Measurements from ENCODE around the gene SH3BP4. TPM values are rescaled to one million over a fixed set of nuclear protein-coding genes. Genes with fewer than 3 reads are reported as not detected.

Gene SH3BP4
- total and polyA plus RNA-seq, 2 of the 13 experiments (the other 11 are each of a cell fraction or from before 2014, with no cell fraction given): 34.6 to 99.1 TPM

GRCh38 chr2:234992624-234993349 lies 41.0 kb downstream of the SH3BP4 start:
- Histone ChIP-seq H3K36me3 (replicated peaks in 1 of 2; ENCODE audit: control insufficient read depth in 1 of 2, insufficient read depth in 2 of 2, low read length in 2 of 2) (peaks cover 16 to 72% of the 10 kb centered on the region in 2 experiments), H3K4me2 (ENCODE audit: low read depth, low read length) (no peak overlapping the region), H4K20me1 (ENCODE audit: insufficient read depth, low read length) (peaks cover 95% of the 10 kb centered on the region), H3K27me3 (ENCODE audit: control insufficient read depth in 1 of 2, insufficient read depth in 2 of 2, low read length in 2 of 2) (no peaks in the 10 kb centered on the region), H3K9me3 (ENCODE audit: low read length) (no peaks in the 10 kb centered on the region), H3K4me3 (replicated peaks in 1 of 3; ENCODE audit: insufficient read depth in 1 of 3, low read depth in 2 of 3, low read length in 3 of 3) (no peak overlapping the region), H3K4me1 (ENCODE audit: insufficient read depth, low read length) (peaks cover 99% of the 10 kb centered on the region), H3K79me2 (ENCODE audit: insufficient read depth, low read length) (peaks cover 99% of the 10 kb centered on the region), H2AFZ (ENCODE audit: low read length) (no peak overlapping the region), H3K9ac (ENCODE audit: insufficient read depth, low read depth, low read length) (no peak overlapping the region), H3K27ac (ENCODE audit: extremely low read length, insufficient read depth, low read length) (no peak overlapping the region)
- ATAC-seq (no peak), DNase-seq (ENCODE audit: low spot score) (no peak), FAIRE-seq (no peak)
- ChIA-PET CTCF (ENCODE audit: low intra/inter-chr PET ratio, low total read pairs) (no interaction called here), POLR2A (interaction anchor here (1.3 to 3.1 kb wide), 2 partner anchors 12 to 16 kb away, joined by 4 to 17 read pairs; no protein-coding TSS in a partner anchor)
- intact Hi-C loops (cut with micrococcal nuclease; ENCODE audit: unreplicated experiment): no loop called here
- no TSS peak for BruUV-seq (replicated peaks)
- 97% methylated on average over 22 of the region's 23 CpGs for WGBS (ENCODE audit: low lambda C conversion rate)
- in situ Hi-C loops (cut with HindIII; ENCODE audit: extremely low pct_ligation_motif_present, low pct_unique_long_range_greater_than_20kb): no loop called here
- no peak for TF ChIP-seq NPAS2 (CRISPR knock-in tag; IDR thresholded peaks at IDR 0.05; ENCODE audit: borderline replicate concordance)
- TF ChIP-seq ARNT2 (CRISPR knock-in tag; IDR thresholded peaks at IDR 0.05; ENCODE audit: low read depth): no peak
- TF ChIP-seq ZMYM2 (CRISPR knock-in tag; IDR thresholded peaks at IDR 0.05): no peak
- TF ChIP-seq TERF1 (CRISPR knock-in tag; IDR thresholded peaks at IDR 0.05): no peak
- TF ChIP-seq TCF7L2 (IDR thresholded peaks at IDR 0.05; ENCODE audit: low read depth, low read length): no peak
- TF ChIP-seq SMAD1 (CRISPR knock-in tag; IDR thresholded peaks at IDR 0.05; ENCODE audit: borderline replicate concordance, low read depth): 0 out of 2 replicates have a peak, but pooled peaks have one; percentile 7
- TF ChIP-seq BCL3 (CRISPR knock-in tag; IDR thresholded peaks at IDR 0.05): 0 out of 2 replicates have a peak, but pooled peaks have one; percentile 27
- peak; percentile 94 for TF ChIP-seq AGO2 (optimal IDR thresholded peaks at IDR 0.05; ENCODE audit: low read depth, low read length)
- no peak for TF ChIP-seq HOXA5 (CRISPR knock-in tag; IDR thresholded peaks at IDR 0.05)
- TF ChIP-seq ZNF44 (CRISPR knock-in tag; IDR thresholded peaks at IDR 0.05): no peak
- TF ChIP-seq RBM22 (optimal IDR thresholded peaks at IDR 0.05; ENCODE audit: low read length): peak; percentile 50
- no peak for TF ChIP-seq YY1 (IDR thresholded peaks at IDR 0.05; ENCODE audit: insufficient read depth, insufficient replicate concordance, low read depth, low read length)
- no peak for TF ChIP-seq MTF1 (CRISPR knock-in tag; IDR thresholded peaks at IDR 0.05)
- no peak for TF ChIP-seq U2AF1 (optimal IDR thresholded peaks at IDR 0.05; ENCODE audit: low read depth, low read length)
- no peak for TF ChIP-seq MXD1 (CRISPR knock-in tag; IDR thresholded peaks at IDR 0.05)
- no peak for TF ChIP-seq MED13 (CRISPR knock-in tag; IDR thresholded peaks at IDR 0.05)
- no peak for TF ChIP-seq NFE2 (CRISPR knock-in tag; IDR thresholded peaks at IDR 0.05)
- TF ChIP-seq REST (IDR thresholded peaks at IDR 0.05; ENCODE audit: borderline replicate concordance in 1 of 2, low read depth in 1 of 2, low read length in 2 of 2): no peak

Measured in HepG2 (cell line).